Ascending aorta (tissue), 2 donors: Measurements from ENCODE around the gene PRLR. TPM values are rescaled to one million over a fixed set of nuclear protein-coding genes. Genes with fewer than 3 reads are reported as not detected.
A peak's percentile ranks its signal among the peaks of the same experiment; 100 is the strongest.

Experiments
- DNase-seq, 2 donors: peaks; one replicate each; pipeline ENCODE4 v3.0.0-alpha.2; 2019; ENCODE audit warnings: low spot score in 2 of 2
- H3K27ac ChIP-seq, 2 donors: fragments of 200-600 bp; sonication (generic); one replicate each; pipeline ENCODE4 v1.5.1; 2016 to 2017; ENCODE audit warnings: mild to moderate bottlenecking in 1 of 2
- H3K27me3 ChIP-seq: fragments of 200-600 bp; sonication (generic); one replicate; pipeline ENCODE4 v1.5.1; 2017
- H3K36me3 ChIP-seq, 2 donors: fragments of 200-600 bp; sonication (generic); one replicate each; pipeline ENCODE4 v1.5.1; 2016
- H3K4me1 ChIP-seq, 2 donors: fragments of 200-600 bp; sonication (generic); one replicate each; pipeline ENCODE4 v1.5.1; 2016 to 2017; ENCODE audit warnings: mild to moderate bottlenecking in 1 of 2
- H3K4me3 ChIP-seq, 2 donors: fragments of 200-600 bp; sonication (generic); one replicate each; pipeline ENCODE4 v1.5.1; 2016 to 2017; ENCODE audit warnings: mild to moderate bottlenecking in 1 of 2
- H3K9me3 ChIP-seq, 2 donors: fragments of 200-600 bp; sonication (generic); one replicate each; pipeline ENCODE4 v1.5.1; 2016
- CTCF ChIP-seq, 3 experiments: fragments of 200-600 bp in 2 of 3; fragments of 450-650 bp in 1 of 3; sonication (generic) in 2 of 3; IDR thresholded peaks; one replicate each; pipeline ENCODE4 v1.5.1; 2016 to 2019; ENCODE audit warnings: antibody characterized with exemption in 3 of 3, mild to moderate bottlenecking in 1 of 3, moderate library complexity in 1 of 3
- intact Hi-C: fragments of 100-400 bp; cut with DNase I; formaldehyde crosslinking; loops from one replicate; pipeline ENCODE4 v1.15.1; 2023
- total RNA-seq: library from RNA; depleted of rRNA; stranded (reverse); fragments of >200 nt; gene quantifications from one replicate; pipeline ENCODE4 v1.1.0, GENCODE V29; 2016

The PRLR gene
- total RNA-seq, 1 donor from 2014 or later, result 0.43 TPM

GRCh38 chr5:35186749-35187148, 43.5 kb downstream of the PRLR start:
- Histone ChIP-seq H3K27me3 (no peaks in the 10 kb centered on the region), H3K36me3 (no peaks in the 10 kb centered on the region), H3K4me3 (no peak overlapping the region), H3K9me3 (no peaks in the 10 kb centered on the region), H3K4me1 (no peaks in the 10 kb centered on the region), H3K27ac (no peak overlapping the region)
- TF ChIP-seq CTCF (IDR thresholded peaks at IDR 0.05), result no peak
- intact Hi-C loops, result no loop called here
- DNase-seq, result no peak

GRCh38 chr5:35185518-35185917, 44.8 kb downstream of the PRLR start:
- Histone ChIP-seq H3K27me3 (no peaks in the 10 kb centered on the region), H3K36me3 (no peaks in the 10 kb centered on the region), H3K9me3 (no peaks in the 10 kb centered on the region), H3K4me3 (no peak overlapping the region), H3K4me1 (no peaks in the 10 kb centered on the region), H3K27ac (no peak overlapping the region)
- DNase-seq, result no peak
- intact Hi-C loops, result no loop called here
- no peak for TF ChIP-seq CTCF (IDR thresholded peaks at IDR 0.05)

- no peak for TF ChIP-seq CTCF (IDR thresholded peaks at IDR 0.05)
- H3K9me3 ChIP-seq, result no peaks in the 10 kb centered on the region
- no peaks in the 10 kb centered on the region for H3K4me1 ChIP-seq
- no peak overlapping the region for H3K4me3 ChIP-seq
- intact Hi-C loops, result no loop called here
- H3K27me3 ChIP-seq, result no peaks in the 10 kb centered on the region
- no peaks in the 10 kb centered on the region for H3K36me3 ChIP-seq
- DNase-seq, result no peak
- no peak overlapping the region for H3K27ac ChIP-seq
These were observed 46.7 kb downstream of the PRLR start for GRCh38 chr5:35183556-35183955.

GRCh38 chr5:35182910-35183535, 47.3 kb downstream of the PRLR start:
- Histone ChIP-seq H3K36me3 (no peaks in the 10 kb centered on the region), H3K9me3 (no peaks in the 10 kb centered on the region), H3K27ac (no peak overlapping the region), H3K4me3 (no peak overlapping the region), H3K27me3 (no peaks in the 10 kb centered on the region), H3K4me1 (no peaks in the 10 kb centered on the region)
- intact Hi-C loops, result no loop called here
- no peak for DNase-seq
- peak in 1 of 3 experiments; percentile 14 for TF ChIP-seq CTCF (IDR thresholded peaks at IDR 0.05)

- H3K4me1 ChIP-seq, result no peaks in the 10 kb centered on the region
- H3K27ac ChIP-seq, result no peak overlapping the region
- no peak overlapping the region for H3K4me3 ChIP-seq
- H3K9me3 ChIP-seq, result no peaks in the 10 kb centered on the region
- no peak for TF ChIP-seq CTCF (IDR thresholded peaks at IDR 0.05)
- intact Hi-C loops, result no loop called here
- H3K27me3 ChIP-seq, result no peaks in the 10 kb centered on the region
- DNase-seq, result no peak
- no peaks in the 10 kb centered on the region for H3K36me3 ChIP-seq
These were observed 47.8 kb downstream of the PRLR start for GRCh38 chr5:35182486-35182885.

GRCh38 chr5:35180046-35180445, 50.2 kb downstream of the PRLR start:
- H3K36me3 ChIP-seq, result no peaks in the 10 kb centered on the region
- H3K27ac ChIP-seq, result no peak overlapping the region
- intact Hi-C loops, result no loop called here

More at GRCh38 chr5:35180046-35180445, 50.2 kb downstream of the PRLR start:
- DNase-seq, result no peak
- Histone ChIP-seq H3K4me1 (no peaks in the 10 kb centered on the region), H3K27me3 (no peaks in the 10 kb centered on the region), H3K4me3 (no peak overlapping the region), H3K9me3 (no peaks in the 10 kb centered on the region)
- no peak for TF ChIP-seq CTCF (IDR thresholded peaks at IDR 0.05)
